ENCODE results near the gene TNK1. TPM values are rescaled to one million over a fixed set of nuclear protein-coding genes. Genes with fewer than 3 reads are reported as not detected.

Gene TNK1
- total RNA-seq, 1 donor from 2014 or later: 5.8 TPM

- Histone ChIP-seq H3K4me1 (no peaks in the 10 kb centered on the region), H3K9me3 (no peaks in the 10 kb centered on the region), H3K27me3 (no peaks in the 10 kb centered on the region), H3K36me3 (no peaks in the 10 kb centered on the region), H3K27ac (no peak overlapping the region), H3K4me3 (no peak overlapping the region)
- DNase-seq (no peak), ATAC-seq (no peak)
- intact Hi-C loops (cut with DNase I): no loop called here
- TF ChIP-seq CTCF (IDR thresholded peaks at IDR 0.05): no peak
Measured at GRCh38 chr17:7409716-7410115, 28.8 kb downstream of the TNK1 start.

- DNase-seq: no peak
- ATAC-seq: no peak
- no peak for TF ChIP-seq CTCF (IDR thresholded peaks at IDR 0.05)
- no peaks in the 10 kb centered on the region for H3K27me3 ChIP-seq
- intact Hi-C loops (cut with DNase I): no loop called here
- no peak overlapping the region for H3K4me3 ChIP-seq
- H3K27ac ChIP-seq: no peak overlapping the region
- no peaks in the 10 kb centered on the region for H3K36me3 ChIP-seq
- no peaks in the 10 kb centered on the region for H3K9me3 ChIP-seq
- no peaks in the 10 kb centered on the region for H3K4me1 ChIP-seq
Measured at GRCh38 chr17:7410634-7411426, 29.9 kb downstream of the TNK1 start.

GRCh38 chr17:7411427-7411750, 30.5 kb downstream of the TNK1 start:
- TF ChIP-seq CTCF (IDR thresholded peaks at IDR 0.05): no peak
- H3K4me3 ChIP-seq: no peak overlapping the region
- no peaks in the 10 kb centered on the region for H3K36me3 ChIP-seq
- ATAC-seq (no peak), DNase-seq (no peak)
- no peak overlapping the region for H3K27ac ChIP-seq
- no peaks in the 10 kb centered on the region for H3K4me1 ChIP-seq
- intact Hi-C loops (cut with DNase I): no loop called here
- H3K9me3 ChIP-seq: no peaks in the 10 kb centered on the region
- no peaks in the 10 kb centered on the region for H3K27me3 ChIP-seq

GRCh38 chr17:7413346-7413985, 32.6 kb downstream of the TNK1 start:
- H3K4me3 ChIP-seq: no peak overlapping the region
- ATAC-seq (no peak), DNase-seq (no peak)
- H3K9me3 ChIP-seq: no peaks in the 10 kb centered on the region
- intact Hi-C loops (cut with DNase I): no loop called here
- no peaks in the 10 kb centered on the region for H3K4me1 ChIP-seq
- H3K27ac ChIP-seq: no peak overlapping the region
- no peaks in the 10 kb centered on the region for H3K27me3 ChIP-seq
- TF ChIP-seq CTCF (IDR thresholded peaks at IDR 0.05): no peak
- no peaks in the 10 kb centered on the region for H3K36me3 ChIP-seq

GRCh38 chr17:7414837-7415236, 33.9 kb downstream of the TNK1 start:
- no peaks in the 10 kb centered on the region for H3K4me1 ChIP-seq
- intact Hi-C loops (cut with DNase I): no loop called here
- no peak overlapping the region for H3K4me3 ChIP-seq
- H3K27me3 ChIP-seq: no peaks in the 10 kb centered on the region
- no peak for ATAC-seq
- no peak overlapping the region for H3K27ac ChIP-seq
- no peak for DNase-seq
- no peaks in the 10 kb centered on the region for H3K36me3 ChIP-seq
- TF ChIP-seq CTCF (IDR thresholded peaks at IDR 0.05): no peak
- no peaks in the 10 kb centered on the region for H3K9me3 ChIP-seq
